Naive thymus-derived CD4-positive, alpha-beta T cell (primary cell): ENCODE measurements around the gene CCER1. TPM values are rescaled to one million over a fixed set of nuclear protein-coding genes. Genes with fewer than 3 reads are reported as not detected.
"Not testable (repeated sequence)": the region's sequence is repeated elsewhere in the genome, so short reads cannot be mapped to it uniquely, and the experiment has no call there.

Source experiments
- ATAC-seq: fragments of 150-1000 bp; cut with Tn5 transposase; 2 replicates; pipeline ENCODE4 v1.10.0; 2021; ENCODE audit warnings: mild to moderate bottlenecking, moderate library complexity
- CTCF ChIA-PET: fragments of 350-600 bp; sonication (Branson Sonifier 250); formaldehyde crosslinking; loops from one replicate; lab custom pipeline; 2021; ENCODE audit warnings: antibody characterized with exemption; lab: Charles Lee
- POLR2A ChIA-PET: fragments of 350-600 bp; sonication (Branson Sonifier 250); formaldehyde crosslinking; loops from one replicate; lab custom pipeline; 2021; ENCODE audit warnings: antibody characterized with exemption, inconsistent platforms; lab: Charles Lee
- DNase-seq, 9 donors: peaks; one replicate each; pipeline versions ENCODE4 v3.0.0 to v3.0.0-alpha.2; 2020 to 2022; ENCODE audit warnings: mixed read lengths in 1 of 9
- H3K27ac ChIP-seq: one replicate; pipeline ENCODE4 v1.7.0; 2013; ENCODE audit warnings: mild to moderate bottlenecking, low read depth, low read length, moderate library complexity
- H3K27me3 ChIP-seq, 2 donors: one replicate each; pipeline ENCODE4 v1.7.0; 2013; ENCODE audit warnings: low read length in 2 of 2, mild to moderate bottlenecking in 2 of 2, moderate library complexity in 2 of 2; ENCODE audit not compliant: control insufficient read depth in 2 of 2, insufficient read depth in 2 of 2
- H3K36me3 ChIP-seq, 3 experiments: 1 replicate in 2 of 3; 2 replicates in 1 of 3; pipeline ENCODE4 v1.7.0; 2013; ENCODE audit warnings: low read length in 3 of 3, mild to moderate bottlenecking in 3 of 3, moderate library complexity in 1 of 3; ENCODE audit not compliant: insufficient read depth in 3 of 3, control insufficient read depth in 2 of 3
- H3K4me1 ChIP-seq, 2 donors: one replicate each; pipeline ENCODE4 v1.7.0; 2013; ENCODE audit warnings: low read length in 2 of 2, mild to moderate bottlenecking in 2 of 2, moderate library complexity in 1 of 2; ENCODE audit not compliant: control insufficient read depth in 2 of 2, insufficient read depth in 2 of 2
- H3K4me3 ChIP-seq: 2 replicates; pipeline ENCODE4 v1.7.0; 2013; ENCODE audit warnings: mild to moderate bottlenecking, low read length
- H3K9me3 ChIP-seq, 3 experiments: 1 replicate in 2 of 3; 2 replicates in 1 of 3; pipeline ENCODE4 v1.7.0; 2013; ENCODE audit warnings: low read length in 3 of 3; ENCODE audit not compliant: control insufficient read depth in 2 of 3
- H3K27ac Mint-ChIP-seq, 9 donors: one replicate each; pipeline ENCODE4 v1.8.0; 2020 to 2022; ENCODE audit warnings: mixed read lengths in 9 of 9, mild to moderate bottlenecking in 8 of 9, moderate library complexity in 5 of 9, inconsistent platforms in 2 of 9
- H3K27me3 Mint-ChIP-seq, 5 donors: one replicate each; pipeline ENCODE4 v1.8.0; 2021 to 2022; ENCODE audit warnings: mixed read lengths in 5 of 5, mild to moderate bottlenecking in 1 of 5
- H3K36me3 Mint-ChIP-seq, 5 donors: one replicate each; pipeline ENCODE4 v1.8.0; 2020 to 2022; ENCODE audit warnings: mixed read lengths in 5 of 5, mild to moderate bottlenecking in 3 of 5, inconsistent platforms in 1 of 5
- H3K4me1 Mint-ChIP-seq, 7 donors: one replicate each; pipeline ENCODE4 v1.8.0; 2020 to 2022; ENCODE audit warnings: mixed read lengths in 7 of 7, mild to moderate bottlenecking in 3 of 7, inconsistent platforms in 1 of 7
- H3K4me3 Mint-ChIP-seq, 10 donors: one replicate each; pipeline ENCODE4 v1.8.0; 2020 to 2022; ENCODE audit warnings: mild to moderate bottlenecking in 10 of 10, mixed read lengths in 10 of 10, moderate library complexity in 6 of 10, inconsistent platforms in 2 of 10
- H3K9me3 Mint-ChIP-seq, 11 donors: one replicate each; pipeline ENCODE4 v1.8.0; 2020 to 2022; ENCODE audit warnings: mixed read lengths in 11 of 11, mild to moderate bottlenecking in 4 of 11, inconsistent platforms in 1 of 11, moderate library complexity in 1 of 11
- intact Hi-C, 2 donors: fragments of 100-400 bp; cut with micrococcal nuclease; formaldehyde crosslinking; loops; one replicate each; pipeline ENCODE4 v1.15.1; 2023
- polyA plus RNA-seq, 2 donors: library from polyadenylated mRNA; unstranded; fragments of 300-500 nt; fragmentation: Illumina TruSeq; gene quantifications; one replicate each; pipeline ENCODE4 v1.2.3, GENCODE V29; 2021
- total RNA-seq, 6 experiments: library from RNA in 5 of 6; stranded (reverse) in 5 of 6; gene quantifications; 1 replicate in 5 of 6; 2 replicates in 1 of 6; pipeline ENCODE4 v1.2.3 and lab custom pipeline; 2021 to 2026

The CCER1 gene
- total and polyA plus RNA-seq, 7 experiments from 2014 or later, result not detected

DNA sequence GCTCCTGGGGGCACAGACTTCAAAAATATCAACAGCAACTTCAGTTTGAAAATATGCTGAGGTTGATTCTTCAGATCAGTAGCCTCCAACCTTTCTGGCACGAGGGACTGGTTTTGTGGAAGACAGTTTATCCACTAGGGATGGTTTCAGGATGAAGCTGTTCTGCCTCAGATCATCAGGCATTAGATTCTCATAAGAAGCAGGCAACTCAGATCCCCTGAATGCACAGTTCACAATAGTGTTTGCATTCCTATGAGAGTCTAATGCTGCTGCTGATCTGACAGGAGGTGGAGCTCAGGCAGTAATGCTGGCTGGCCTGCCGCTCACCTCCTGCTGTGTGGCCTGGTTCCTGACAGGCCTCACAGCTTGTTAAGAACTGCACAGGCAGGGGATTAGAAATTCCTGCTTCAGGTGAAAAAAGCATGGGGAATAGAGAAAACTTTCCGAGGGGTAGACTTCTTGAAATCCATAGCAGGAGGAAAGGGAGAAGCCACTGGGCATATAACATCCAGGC is 37.0 kb upstream of the CCER1 start:
- Mint-ChIP-seq H3K36me3 (no peaks in the 10 kb centered on the region), H3K4me3 (no peak overlapping the region), H3K9me3 (peaks cover 0 to 4% (median 0%) of the 10 kb centered on the region in 11 donors), H3K27me3 (peaks cover 0 to 11% (median 3%) of the 10 kb centered on the region in 5 donors), H3K27ac (no peak overlapping the region), H3K4me1 (no peaks in the 10 kb centered on the region)
- DNase-seq, result no peak
- ChIA-PET CTCF (interaction anchor here (0.6 kb wide), 1 partner anchor 47 kb away, joined by 3 read pairs; no protein-coding TSS in a partner anchor), POLR2A (no interaction called here)
- no peaks in the 10 kb centered on the region for H3K4me1 ChIP-seq
- intact Hi-C loops, result no loop called here
- no peak overlapping the region for H3K4me3 ChIP-seq
- H3K27me3 ChIP-seq, result no peaks in the 10 kb centered on the region
- no peaks in the 10 kb centered on the region for H3K36me3 ChIP-seq
- no peak overlapping the region for H3K27ac ChIP-seq
- ATAC-seq, result no peak
- no peaks in the 10 kb centered on the region for H3K9me3 ChIP-seq

DNA sequence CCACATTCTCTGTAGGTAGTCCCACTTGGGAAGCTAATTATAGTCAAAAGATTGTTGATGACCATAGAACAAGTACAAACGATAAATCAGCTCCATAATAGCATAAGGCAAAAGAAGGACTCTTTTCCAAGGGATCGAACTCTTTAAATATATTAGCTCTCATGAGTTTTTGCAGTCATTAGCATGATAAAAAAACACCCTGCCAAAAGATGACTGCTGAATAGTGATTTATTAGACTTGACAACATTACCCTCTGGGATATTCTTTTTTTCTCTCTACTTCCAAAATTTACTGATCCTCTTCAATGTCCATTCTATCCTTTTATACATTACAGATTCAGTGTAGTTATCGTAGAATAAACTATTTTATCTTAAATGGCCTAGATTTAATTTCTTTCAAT is 35.6 kb upstream of the CCER1 start:
- Mint-ChIP-seq H3K36me3 (no peaks in the 10 kb centered on the region), H3K27ac (no peak overlapping the region), H3K27me3 (peaks cover 0 to 6% (median 0%) of the 10 kb centered on the region in 5 donors), H3K4me1 (no peaks in the 10 kb centered on the region), H3K4me3 (no peak overlapping the region), H3K9me3 (peaks cover 0 to 9% (median 1%) of the 10 kb centered on the region in 11 donors)
- POLR2A ChIA-PET, result no interaction called here
- no peak overlapping the region for H3K4me3 ChIP-seq
- intact Hi-C loops, result no loop called here
- ATAC-seq (no peak), DNase-seq (no peak)
- H3K27me3 ChIP-seq, result no peaks in the 10 kb centered on the region
- peaks cover 0 to 3% (median 0%) of the 10 kb centered on the region in 3 experiments for H3K9me3 ChIP-seq
- no peaks in the 10 kb centered on the region for H3K36me3 ChIP-seq
- no peaks in the 10 kb centered on the region for H3K4me1 ChIP-seq
- H3K27ac ChIP-seq, result no peak overlapping the region
- CTCF ChIA-PET, result no interaction called here

GRCh38 chr12:90989686-90990111 is 34.7 kb upstream of the CCER1 start:
- Mint-ChIP-seq H3K27me3 (peaks cover 0 to 6% (median 0%) of the 10 kb centered on the region in 5 donors), H3K9me3 (peaks cover 0 to 9% (median 1%) of the 10 kb centered on the region in 11 donors), H3K36me3 (no peaks in the 10 kb centered on the region), H3K27ac (no peak overlapping the region), H3K4me1 (no peaks in the 10 kb centered on the region), H3K4me3 (no peak overlapping the region)
- DNase-seq (no peak), ATAC-seq (no peak)
- no peak overlapping the region for H3K4me3 ChIP-seq
- ChIA-PET CTCF (no interaction called here), POLR2A (no interaction called here)
- H3K4me1 ChIP-seq, result no peaks in the 10 kb centered on the region
- peaks cover 0 to 3% (median 0%) of the 10 kb centered on the region in 3 experiments for H3K9me3 ChIP-seq
- no peaks in the 10 kb centered on the region for H3K36me3 ChIP-seq
- H3K27ac ChIP-seq, result no peak overlapping the region
- no peaks in the 10 kb centered on the region for H3K27me3 ChIP-seq
- intact Hi-C loops, result no loop called here

- Histone ChIP-seq H3K27ac (no peak overlapping the region), H3K36me3 (no peaks in the 10 kb centered on the region), H3K9me3 (peaks cover 0 to 3% (median 0%) of the 10 kb centered on the region in 3 experiments), H3K4me1 (no peaks in the 10 kb centered on the region), H3K4me3 (no peak overlapping the region), H3K27me3 (no peaks in the 10 kb centered on the region)
- no peaks in the 10 kb centered on the region for H3K4me1 Mint-ChIP-seq
- H3K4me3 Mint-ChIP-seq, result no peak overlapping the region
- peaks cover 0 to 11% (median 6%) of the 10 kb centered on the region in 5 donors for H3K27me3 Mint-ChIP-seq
- H3K27ac Mint-ChIP-seq, result no peak overlapping the region
- ATAC-seq (no peak), DNase-seq (no peak)
- POLR2A ChIA-PET, result no interaction called here
- CTCF ChIA-PET, result no interaction called here
- H3K9me3 Mint-ChIP-seq, result peaks cover 0 to 9% (median 1%) of the 10 kb centered on the region in 11 donors
- intact Hi-C loops, result no loop called here
- H3K36me3 Mint-ChIP-seq, result no peaks in the 10 kb centered on the region
These were observed 32.5 kb upstream of the CCER1 start for GRCh38 chr12:90987520-90987919.

DNA sequence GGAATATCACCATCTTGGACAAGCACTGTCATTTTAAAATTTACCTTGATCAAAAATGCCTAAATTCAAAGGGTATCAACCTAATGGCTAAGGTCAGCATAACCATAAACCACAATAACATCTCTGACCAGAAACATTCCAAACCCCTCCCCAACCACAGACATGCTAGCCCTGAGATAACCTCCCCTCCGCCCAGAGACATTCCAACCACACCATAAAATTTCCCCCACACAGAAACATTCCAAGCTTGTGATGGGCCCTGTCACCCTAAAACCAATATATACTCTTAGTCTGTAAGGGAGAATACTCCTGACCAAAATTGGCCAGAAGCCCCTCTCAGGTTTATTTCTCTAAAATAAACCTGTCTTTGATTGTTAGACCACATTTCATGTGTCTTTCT is 32.1 kb upstream of the CCER1 start:
- ChIA-PET CTCF (no interaction called here), POLR2A (no interaction called here)
- H3K9me3 ChIP-seq, result peaks cover 0 to 3% (median 0%) of the 10 kb centered on the region in 3 experiments
- H3K4me1 Mint-ChIP-seq, result no peaks in the 10 kb centered on the region
- no peaks in the 10 kb centered on the region for H3K4me1 ChIP-seq
- H3K36me3 ChIP-seq, result no peaks in the 10 kb centered on the region
- H3K4me3 ChIP-seq, result no peak overlapping the region
- H3K36me3 Mint-ChIP-seq, result no peaks in the 10 kb centered on the region
- no peak overlapping the region for H3K27ac ChIP-seq
- no peak for ATAC-seq
- no peak overlapping the region for H3K4me3 Mint-ChIP-seq
- intact Hi-C loops, result no loop called here
- DNase-seq, result no peak
- H3K27me3 Mint-ChIP-seq, result peaks cover 0 to 12% (median 6%) of the 10 kb centered on the region in 5 donors
- no peaks in the 10 kb centered on the region for H3K27me3 ChIP-seq
- peaks cover 0 to 9% (median 1%) of the 10 kb centered on the region in 11 donors for H3K9me3 Mint-ChIP-seq
- no peak overlapping the region for H3K27ac Mint-ChIP-seq

DNA sequence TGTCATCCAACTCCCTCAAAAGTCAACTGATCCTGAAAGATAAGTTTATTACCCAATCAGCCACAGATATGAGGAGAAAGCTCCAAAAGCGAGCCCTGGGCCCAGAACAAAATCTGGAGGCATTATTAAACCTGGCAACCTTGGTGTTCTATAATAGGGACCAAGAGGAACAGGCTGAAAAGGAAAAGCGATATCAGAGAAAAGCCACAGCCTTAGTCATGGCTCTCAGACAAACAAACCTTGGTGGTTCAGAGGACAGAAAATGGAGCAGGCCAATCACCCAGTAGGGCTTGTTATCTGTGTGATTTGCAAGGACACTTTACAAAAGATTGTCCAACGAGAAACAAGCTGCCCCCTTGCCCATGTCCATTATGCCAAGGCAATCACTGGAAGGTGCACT is 30.4 kb upstream of the CCER1 start:
- H3K4me1 Mint-ChIP-seq, DNase-seq, H3K36me3 ChIP-seq, H3K4me3 ChIP-seq, H3K27ac ChIP-seq, ATAC-seq, H3K9me3 Mint-ChIP-seq, intact Hi-C loops, H3K27me3 ChIP-seq, H3K4me3 Mint-ChIP-seq, POLR2A ChIA-PET, H3K36me3 Mint-ChIP-seq, H3K4me1 ChIP-seq, H3K27ac Mint-ChIP-seq, H3K9me3 ChIP-seq, CTCF ChIA-PET: not testable (repeated sequence)
- peaks cover 0 to 12% (median 0%) of the 10 kb centered on the region in 5 donors for H3K27me3 Mint-ChIP-seq

DNA sequence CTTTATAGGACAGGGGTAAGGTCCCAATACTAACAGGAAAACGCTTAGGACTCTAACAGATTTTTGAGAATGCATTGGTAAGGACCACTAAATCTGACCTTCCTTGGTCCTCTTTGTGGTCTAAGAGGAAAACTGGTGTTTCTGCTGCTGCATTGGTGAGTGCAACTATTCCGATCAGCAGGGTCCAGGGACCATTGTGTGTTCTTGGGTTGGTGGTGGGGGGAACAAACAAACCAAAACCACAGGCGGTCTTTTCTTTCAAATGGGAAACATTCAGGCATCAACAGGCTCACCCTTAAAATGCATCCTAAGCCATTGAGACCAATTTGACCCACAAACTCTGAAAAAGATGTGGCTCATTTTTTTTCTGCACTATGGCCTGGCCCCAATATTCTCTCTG is 29.1 kb upstream of the CCER1 start:
- Histone ChIP-seq H3K4me1 (no peaks in the 10 kb centered on the region), H3K9me3 (peaks cover 0 to 3% (median 0%) of the 10 kb centered on the region in 3 experiments), H3K27ac (no peak overlapping the region), H3K27me3 (no peaks in the 10 kb centered on the region), H3K4me3 (no peak overlapping the region), H3K36me3 (no peaks in the 10 kb centered on the region)
- H3K9me3 Mint-ChIP-seq, result peaks cover 0 to 9% (median 1%) of the 10 kb centered on the region in 11 donors
- no peak for ATAC-seq
- H3K27me3 Mint-ChIP-seq, result peaks cover 0 to 18% (median 0%) of the 10 kb centered on the region in 5 donors
- H3K4me3 Mint-ChIP-seq, result no peak overlapping the region
- intact Hi-C loops, result no loop called here
- ChIA-PET POLR2A (no interaction called here), CTCF (no interaction called here)
- no peak overlapping the region for H3K27ac Mint-ChIP-seq
- H3K36me3 Mint-ChIP-seq, result no peaks in the 10 kb centered on the region
- no peaks in the 10 kb centered on the region for H3K4me1 Mint-ChIP-seq
- DNase-seq, result no peak
